Daoy (cell line): ENCODE results near the gene PTPRR. TPM values are rescaled to one million over a fixed set of nuclear protein-coding genes. Genes with fewer than 3 reads are reported as not detected.
"Not testable (repeated sequence)": the region's sequence is repeated elsewhere in the genome, so short reads cannot be mapped to it uniquely, and the experiment has no call there.

Experiments used
- DNase-seq: peaks from one replicate; pipeline ENCODE4 v3.0.0-alpha.2; 2015; ENCODE audit warnings: low read depth
- total RNA-seq: library from RNA; depleted of rRNA; stranded (reverse); fragments of >200 nt; shearing (Covaris generic); gene quantifications from 2 replicates; pipeline ENCODE4 v1.2.3, GENCODE V29; 2014

The PTPRR gene
- total RNA-seq, 1 experiment from 2014 or later, result 3.5 TPM

DNA sequence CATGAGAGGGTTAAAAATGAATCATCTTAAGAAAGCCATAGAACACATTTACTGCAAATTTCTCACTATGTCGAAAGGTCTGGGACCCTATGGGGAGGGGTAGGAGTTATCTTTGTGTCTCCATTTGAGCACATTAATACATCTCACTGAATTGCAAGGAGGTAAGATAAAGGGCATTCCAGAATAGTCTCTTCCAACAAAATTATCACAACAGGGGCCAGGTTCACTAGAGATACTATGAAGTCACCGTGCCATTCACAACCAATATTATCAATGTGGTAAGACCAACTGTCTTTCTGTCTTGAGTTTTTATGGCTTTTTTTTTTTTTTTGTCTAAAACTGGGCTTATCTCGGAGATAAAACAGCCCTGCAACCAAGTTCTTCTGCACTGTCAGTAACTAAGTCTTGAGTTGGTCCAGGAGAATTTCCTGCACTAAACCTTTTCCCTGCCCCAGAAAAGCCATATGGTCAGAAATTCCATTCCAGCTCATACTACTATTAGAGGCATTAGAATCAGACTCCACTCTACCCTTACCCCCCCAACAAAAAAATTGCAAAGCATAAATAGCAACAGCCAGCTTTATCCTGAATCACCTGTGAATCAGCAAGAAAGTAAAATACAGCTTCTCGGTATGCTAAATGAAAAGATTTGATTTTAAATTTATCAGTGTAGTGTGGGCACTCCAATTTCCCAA is 79.7 kb downstream of the PTPRR start:
- no peak for DNase-seq

DNA sequence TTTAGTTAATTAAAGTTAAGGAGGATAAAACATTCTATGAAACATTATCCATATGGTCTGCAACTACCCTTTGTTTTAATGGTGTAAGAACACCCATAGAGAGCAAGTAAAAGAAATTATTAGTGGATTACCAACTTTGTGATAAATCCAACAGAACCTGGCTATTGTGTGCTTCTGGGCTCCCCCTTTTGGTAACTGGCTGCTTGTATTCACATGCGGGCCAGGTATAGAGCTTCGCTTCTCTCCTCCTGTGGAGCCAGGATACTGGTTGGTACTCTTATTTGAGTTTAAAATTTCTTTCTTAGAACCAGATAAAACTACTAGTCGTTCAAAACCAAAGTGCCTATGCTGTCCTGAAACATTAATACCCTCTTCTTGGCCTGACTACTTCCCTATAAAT is 81.0 kb downstream of the PTPRR start:
- DNase-seq, result no peak

DNA sequence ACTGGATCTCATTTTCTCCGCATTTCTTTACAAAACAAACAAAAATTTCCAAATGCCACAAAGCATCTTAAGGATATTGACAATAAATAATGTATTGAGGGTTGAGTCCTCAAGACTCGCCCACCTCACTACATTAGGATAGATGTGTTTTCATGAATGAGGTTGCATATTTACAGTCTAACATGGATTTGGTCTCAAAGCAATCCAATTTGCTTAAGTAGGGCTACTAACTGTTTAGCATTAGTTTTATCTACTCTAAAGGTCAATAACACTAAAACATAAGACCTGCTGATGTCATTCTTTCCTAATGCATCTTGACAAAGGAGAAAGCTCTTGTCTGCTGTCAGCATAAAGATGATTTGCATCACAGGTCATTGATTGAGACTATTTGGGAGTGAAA is 82.4 kb downstream of the PTPRR start:
- DNase-seq, result no peak

DNA sequence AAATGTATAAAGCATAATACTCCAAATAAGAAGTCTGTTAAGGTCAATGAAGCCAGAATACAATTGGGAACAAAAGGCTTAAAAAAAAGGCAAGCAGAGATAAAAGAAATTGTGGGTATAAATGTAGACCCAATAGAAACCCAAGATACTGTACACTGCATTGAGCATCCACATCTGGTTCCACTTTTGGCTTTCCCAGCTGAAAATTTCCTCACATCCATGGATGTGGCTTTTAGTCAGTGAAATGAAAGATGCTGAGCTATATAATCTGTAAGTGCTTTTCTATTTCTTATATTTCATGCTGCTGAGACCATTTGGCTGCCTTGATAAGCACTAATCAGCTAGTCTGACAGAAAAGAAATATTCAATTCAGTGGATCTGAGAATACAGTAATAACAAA is 83.5 kb downstream of the PTPRR start:
- DNase-seq, result no peak

DNA sequence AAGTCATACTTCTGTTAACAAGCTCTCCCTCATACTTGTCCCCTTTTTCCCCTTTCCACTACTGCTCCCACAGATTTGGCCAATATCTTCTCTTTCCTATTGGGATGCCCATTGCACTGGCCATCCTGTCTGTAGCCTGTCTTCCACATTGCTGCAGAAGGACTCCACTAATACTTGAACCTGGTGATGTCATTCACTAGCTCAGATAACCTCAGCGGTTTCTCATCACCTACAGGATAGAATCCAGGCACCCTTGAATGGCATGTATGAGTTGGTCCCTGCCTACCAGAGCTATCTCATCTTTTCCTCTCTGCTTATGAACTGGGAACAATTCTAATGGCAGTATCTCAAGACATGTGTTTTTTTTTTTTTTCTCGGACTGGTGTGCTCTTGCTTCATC is 84.6 kb downstream of the PTPRR start:
- DNase-seq, result no peak

DNA sequence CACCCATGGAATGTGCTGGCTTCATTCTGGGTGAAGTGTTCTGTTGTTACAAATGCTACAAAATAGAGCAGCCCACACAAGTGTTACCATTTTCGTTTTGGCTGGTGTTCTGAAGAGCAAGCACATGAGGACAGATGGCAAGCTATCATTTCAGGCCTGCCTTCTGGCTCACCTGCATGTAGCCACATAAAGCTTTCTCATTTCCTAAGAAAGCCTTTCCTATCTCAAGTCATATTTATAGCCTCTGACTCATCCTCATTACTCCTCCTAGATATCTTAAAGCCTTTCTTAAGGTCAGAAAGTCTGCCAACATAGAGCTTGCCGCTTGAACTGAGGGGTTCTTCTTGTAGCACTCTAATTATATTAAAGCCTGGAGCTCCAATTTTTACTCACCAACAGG is 89.0 kb downstream of the PTPRR start:
- DNase-seq, result no peak

DNA sequence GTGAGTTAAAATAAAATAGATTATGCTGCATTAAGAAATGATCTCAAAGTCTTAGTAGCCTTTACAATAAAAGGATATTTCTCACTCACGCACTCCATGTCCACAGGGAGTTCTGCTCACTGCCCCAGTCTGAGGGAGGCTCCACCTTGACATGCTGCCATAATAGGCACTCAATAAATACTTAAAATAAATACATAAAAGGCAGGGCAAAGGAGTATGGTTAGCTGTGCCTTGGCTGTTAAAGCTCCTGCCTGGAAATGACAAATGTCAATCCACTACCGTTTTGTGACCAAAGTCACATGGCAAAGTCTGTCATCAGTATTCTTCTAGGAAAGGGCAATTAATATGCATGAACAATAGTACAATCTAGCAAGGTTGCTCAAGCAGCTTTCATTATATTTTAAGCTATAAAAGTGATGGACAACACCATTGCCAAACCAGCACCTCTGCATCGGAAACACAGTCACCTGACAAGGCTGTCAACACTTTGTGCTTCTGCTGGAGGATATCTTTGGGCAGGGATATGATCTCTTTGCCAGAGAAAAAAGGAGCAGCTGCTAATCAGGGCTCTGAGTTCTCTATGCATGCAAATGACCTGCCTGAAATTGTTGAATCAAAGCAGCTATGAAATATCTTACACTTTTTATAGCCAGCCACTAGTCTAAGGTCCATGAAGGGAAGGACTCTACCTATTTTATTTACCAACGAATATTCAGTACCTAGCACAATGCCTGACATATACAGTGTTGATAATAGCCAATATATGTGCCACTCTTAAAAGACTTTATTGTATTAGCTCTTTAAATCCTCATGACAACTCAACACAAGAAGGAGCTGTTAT is 90.1 kb downstream of the PTPRR start:
- DNase-seq, result no peak

DNA sequence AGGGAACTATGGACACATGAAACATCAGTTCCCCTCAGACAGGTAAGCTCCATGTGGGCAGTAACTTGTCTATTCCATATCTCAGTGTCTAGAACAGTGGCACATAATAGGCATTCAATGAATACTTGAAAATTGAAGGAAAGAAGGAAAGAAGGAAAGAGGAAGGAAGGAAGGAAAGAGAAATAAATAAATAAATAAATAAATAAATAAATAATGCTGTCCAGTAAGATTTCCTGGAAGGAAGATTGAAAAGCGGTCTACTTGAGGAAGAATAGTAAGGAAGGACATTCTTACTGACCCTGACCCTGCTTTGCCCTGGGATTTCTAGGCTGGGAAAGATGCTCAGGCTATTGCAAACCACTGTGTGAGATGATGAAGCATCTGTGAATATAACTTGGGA is 91.5 kb downstream of the PTPRR start:
- DNase-seq, result no peak

DNA sequence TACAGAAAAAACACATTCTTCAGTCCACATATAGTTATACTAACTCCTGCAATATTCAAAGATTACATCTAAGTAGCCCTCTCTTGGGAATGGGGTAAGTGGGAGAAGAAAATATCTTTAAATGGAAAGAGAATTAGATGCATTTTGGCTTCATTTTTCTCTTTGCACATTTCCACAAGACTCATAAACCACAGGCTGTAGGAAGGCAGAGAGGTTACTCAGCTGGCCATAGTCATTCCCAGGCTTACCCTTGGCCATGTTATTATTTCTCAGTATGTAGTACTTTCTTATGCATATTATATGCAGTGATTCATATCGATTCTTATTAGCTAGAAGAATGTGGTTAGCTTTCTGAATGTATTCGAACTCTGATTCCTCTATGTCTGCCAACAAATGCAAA is 92.2 kb downstream of the PTPRR start:
- DNase-seq, result no peak

DNA sequence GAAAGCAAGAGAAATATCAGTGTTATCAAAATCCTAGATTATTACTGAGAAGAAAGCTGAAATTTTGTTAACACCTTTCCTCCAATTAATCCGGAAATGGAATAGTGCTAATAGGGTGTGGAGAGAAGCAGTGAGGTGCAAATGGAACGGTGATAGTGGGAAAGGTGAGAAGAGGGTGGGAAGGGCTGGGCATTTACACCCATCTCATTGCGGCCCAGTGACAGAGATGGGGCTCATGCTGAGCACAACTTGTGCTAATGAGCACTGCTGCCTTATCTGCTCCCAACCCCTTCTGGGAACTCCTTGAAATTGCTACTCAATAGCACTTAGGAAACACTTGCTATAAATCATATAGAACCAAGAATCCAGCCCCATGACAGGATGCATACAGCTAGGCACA is 94.4 kb downstream of the PTPRR start:
- DNase-seq, result no peak

DNA sequence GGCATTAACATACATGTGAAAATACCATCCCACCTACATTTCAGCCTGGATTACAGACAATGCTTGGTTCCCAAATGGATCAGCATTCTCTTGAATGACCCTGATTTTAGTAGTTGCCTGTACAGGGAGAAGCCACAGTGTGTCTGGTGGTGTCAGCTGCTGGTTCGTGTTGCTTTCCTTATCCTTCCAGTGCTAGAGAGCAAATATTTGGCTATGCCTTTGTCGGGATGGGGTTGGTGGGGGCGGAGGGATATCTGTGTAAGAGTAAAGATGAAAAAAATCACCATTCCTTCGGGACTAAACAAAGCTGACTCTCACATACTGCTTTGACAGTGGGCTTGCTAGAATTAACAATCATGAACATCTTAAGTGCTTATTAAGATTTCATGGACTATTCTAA is 96.0 kb downstream of the PTPRR start:
- DNase-seq, result no peak

DNA sequence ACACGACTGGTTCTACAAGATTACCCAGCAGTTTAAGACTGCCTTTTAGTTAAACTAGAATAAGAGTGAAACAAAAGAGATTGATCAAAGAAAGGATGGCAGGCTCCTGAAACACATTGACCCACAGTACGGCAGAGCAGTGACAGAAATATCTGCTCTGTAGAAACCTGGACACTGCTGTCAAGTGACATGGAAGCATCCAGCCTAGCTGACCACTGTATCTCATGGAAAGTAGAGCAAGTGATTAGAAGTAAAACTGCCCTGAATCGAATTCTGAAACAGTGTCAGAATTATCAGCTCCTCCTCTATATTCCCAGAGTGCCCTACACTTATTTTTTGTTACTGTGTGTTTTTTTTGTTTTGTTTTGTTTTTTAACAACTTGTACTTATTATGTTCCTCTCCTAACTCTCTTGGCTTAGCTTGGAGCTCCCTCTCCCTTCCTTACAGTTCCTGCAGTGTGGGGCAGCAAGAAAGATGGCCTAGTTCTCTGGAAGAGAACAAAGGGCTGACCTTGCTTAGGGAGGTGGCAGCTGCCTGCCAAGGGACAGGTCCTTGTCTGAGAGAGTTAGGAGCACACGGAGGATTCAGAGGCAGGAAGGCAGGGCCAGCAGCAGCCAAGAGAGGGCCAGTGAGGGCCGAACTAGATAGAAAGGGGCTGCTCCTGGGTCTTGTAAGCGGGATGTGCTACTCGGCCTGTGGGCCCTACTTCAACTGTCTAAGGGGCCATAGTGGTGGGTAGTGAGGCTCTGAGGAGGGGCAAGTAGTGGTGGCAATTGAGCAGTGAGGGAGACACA is 97.2 kb downstream of the PTPRR start:
- DNase-seq, result no peak

DNA sequence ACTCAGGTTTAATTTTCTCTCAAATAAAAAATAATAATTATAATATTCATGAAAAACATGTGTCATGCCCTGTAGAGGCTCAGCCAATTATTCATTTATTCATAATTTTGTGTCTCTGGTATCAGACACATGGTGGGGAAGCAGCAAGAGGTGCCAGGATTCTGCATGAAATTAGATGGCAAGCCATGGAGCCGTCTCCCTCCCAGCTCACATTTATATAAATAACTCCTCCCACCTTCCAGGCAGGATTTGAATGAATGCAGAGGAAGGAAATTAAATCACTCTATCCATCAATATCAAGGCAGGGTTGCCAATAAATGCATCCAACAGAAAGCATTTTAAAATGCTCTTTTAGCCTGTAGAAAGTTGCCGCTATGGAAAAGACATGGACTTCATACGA is 98.1 kb downstream of the PTPRR start:
- DNase-seq, result no peak

DNA sequence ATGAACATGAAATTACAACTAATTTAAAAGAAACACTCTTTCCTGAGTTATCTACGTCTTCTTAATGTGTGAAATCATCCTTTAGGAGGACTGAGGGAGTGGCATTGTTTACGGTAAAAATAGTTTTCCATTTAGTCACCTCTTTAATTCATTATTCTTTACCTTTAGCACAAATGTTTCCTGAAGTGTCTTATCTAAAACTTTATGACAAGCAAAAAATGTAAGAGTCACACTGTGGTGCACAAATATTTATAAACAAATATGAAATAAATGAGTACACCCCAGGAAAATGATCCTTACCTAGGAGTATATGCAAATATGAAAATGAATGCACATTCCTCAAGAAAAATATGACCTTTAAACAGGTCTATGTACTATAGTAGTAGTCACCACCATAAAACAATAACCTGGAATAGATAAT is 104.6 kb downstream of the PTPRR start:
- no peak for DNase-seq

DNA sequence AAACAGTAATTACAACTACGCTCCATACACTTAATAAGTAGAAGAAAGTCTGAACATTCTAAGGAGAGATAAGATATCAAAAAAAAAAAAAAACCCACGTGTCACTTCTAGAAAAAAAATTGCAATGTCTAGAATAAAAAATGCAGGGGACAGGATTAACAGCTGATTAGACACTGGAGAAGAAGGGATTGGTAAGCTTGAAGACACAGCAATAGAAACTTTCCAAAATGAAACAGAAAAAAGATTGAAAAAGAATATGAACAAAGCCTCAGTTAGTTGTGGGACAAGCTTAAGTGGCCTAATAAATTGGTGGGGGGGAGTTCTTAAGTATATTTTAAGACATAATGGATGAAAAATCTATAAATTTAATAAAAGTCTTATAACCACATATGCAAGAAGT is 105.5 kb downstream of the PTPRR start:
- DNase-seq, result no peak

DNA sequence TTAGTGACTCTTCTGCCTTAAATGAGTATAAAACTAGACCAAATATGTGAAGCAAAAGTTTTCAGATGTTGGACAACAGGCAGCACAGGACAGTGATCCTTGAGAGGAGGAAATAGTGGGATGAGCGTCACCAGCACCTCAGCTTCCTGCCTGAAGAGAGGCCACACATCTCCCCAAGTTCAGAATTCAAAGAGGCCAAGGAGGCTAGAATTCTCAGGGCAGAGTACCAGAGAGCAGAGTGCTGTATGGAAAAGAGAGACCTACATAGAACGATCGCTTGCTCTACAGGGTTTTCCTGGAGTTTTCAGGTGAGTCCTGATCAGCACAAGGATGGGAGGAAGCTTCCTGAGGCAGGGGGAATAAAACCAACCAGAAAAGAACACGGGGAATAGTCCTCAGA is 107.0 kb downstream of the PTPRR start:
- DNase-seq, result no peak

DNA sequence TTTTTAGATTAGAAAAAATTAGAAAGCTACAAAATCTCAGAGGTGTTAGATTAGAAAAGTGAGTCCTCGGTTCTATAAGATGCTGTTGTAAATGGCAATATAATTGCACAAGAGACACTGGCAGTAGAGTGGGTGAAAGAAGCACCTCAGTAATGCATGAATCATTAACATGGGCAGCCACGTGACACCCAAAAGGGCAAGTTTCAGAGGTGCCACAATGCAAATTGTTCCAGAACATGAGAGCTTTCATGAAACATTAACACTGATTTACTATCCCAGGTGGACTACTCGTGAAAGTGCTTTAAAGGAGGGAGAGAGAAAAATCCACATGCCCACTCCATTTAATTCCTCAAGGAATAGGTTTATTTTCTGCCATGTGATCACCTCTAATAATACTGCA is 108.4 kb downstream of the PTPRR start:
- DNase-seq, result no peak

DNA sequence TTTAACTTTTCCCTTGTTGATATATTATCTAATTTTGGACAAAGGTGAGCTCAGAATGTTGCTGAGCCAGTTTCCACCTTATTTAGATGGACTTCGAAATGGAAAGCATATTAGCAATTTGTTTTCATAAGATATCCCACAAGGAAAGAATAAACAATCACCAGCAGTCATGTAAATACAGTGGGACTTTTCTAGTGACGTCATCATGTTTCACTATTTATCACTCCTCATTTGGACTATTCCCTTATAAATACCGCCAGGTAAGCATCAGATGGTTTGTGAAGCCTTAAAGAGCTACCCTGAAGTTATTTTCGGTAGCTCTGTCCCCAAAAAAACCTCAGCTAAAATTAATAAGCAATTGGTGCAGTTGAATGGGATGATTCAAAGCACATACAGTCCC is 110.7 kb downstream of the PTPRR start:
- DNase-seq, result no peak

DNA sequence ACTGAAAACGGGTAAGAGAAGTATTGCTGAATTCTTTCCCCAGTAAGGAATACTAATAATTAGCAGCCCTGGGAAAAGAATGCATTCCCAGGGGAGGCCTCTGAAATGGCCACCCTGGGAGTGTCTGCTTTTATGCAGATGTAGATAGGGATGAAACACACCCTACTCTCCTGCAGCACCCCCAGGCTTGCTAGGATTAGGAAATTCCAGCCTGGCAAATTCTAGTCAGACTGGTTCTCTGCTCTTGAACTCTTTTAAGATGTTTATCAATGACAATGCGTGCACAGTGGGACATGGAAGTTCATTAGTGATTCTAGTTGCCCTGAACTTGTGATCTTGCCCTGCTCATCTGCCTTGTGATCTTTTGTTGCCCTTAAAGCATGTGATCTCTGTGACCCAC is 112.5 kb downstream of the PTPRR start:
- DNase-seq, result not testable (repeated sequence)

DNA sequence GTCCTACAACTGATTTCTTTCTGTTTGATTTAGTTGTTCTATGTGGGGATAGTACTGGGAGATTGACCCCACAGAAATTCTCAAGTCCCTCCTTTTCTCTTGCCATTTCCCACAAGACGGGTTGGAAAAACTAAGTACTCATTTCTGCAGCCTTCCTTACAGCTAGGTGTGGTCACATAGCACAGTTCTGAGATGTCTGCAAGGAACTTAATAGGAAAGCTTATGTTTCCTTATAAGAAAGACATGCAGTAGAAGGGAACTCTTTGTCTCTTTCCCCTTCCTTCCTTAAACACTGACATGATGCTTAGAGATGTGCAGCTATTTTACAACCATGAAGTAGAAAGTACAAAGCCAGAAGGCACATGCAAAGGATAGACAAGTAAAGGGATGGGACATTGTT is 113.7 kb downstream of the PTPRR start:
- DNase-seq, result no peak

DNA sequence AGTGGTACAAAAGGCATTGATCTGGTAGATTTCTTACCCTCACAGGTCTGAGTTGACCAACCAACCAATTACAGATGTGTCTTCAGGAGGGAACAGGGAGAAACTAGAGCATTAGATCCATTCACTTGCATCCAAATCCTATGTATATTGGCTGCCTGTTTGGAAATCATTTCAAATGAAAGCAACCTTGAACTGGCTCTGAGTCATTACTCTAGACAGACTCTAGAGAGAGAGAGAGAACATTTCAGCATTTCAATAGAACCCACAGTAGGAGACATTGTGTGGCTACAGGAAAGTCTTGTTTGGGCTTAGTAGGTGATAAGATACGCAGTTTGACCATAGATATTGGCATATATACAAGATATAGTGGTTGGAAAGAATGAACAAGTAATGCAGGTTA is 114.5 kb downstream of the PTPRR start:
- DNase-seq, result no peak

DNA sequence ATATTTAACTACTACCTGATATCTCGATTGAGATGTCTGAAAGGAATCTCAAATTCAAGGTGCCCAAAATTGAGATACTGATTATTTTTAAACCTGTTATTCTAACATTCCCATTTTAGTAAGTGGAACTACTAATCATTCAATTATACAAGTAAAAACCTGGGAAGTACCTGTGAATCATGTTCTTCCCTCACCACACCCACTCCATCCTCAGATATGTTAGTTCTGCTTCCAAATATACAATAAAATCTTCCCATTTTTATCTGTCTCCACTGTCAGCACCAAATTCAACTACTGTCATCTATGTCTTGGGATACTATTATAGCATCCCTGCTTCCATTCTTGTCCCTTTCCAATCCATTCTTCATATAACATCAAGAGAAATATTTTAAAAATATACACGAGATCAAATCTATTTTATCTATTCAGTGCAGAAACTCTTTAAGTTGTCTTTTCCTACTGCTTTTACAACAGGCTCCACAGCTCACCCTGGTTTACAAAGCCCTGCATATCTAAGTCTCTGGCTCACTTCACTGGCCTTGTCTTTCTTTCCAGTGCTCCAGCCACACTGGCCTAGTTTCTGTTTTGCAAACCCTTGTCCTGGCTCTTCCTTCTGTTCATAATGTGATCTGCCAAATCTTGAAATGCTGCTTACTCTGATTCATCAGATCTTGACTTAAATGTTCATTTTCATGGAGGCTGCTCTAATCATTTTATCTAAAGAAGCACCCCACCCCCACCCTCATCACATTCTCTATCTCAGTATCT is 122.3 kb downstream of the PTPRR start:
- DNase-seq, result no peak
